ENCODE results near the gene RHBDL1. TPM values are rescaled to one million over a fixed set of nuclear protein-coding genes. Genes with fewer than 3 reads are reported as not detected.

Gene RHBDL1
- total and polyA plus RNA-seq, 10 of the 15 experiments (the other 5 are each of a cell fraction or from before 2014, with no cell fraction given) = 0.04 to 1.3 (median 0.65) TPM; not detected in 5

DNA sequence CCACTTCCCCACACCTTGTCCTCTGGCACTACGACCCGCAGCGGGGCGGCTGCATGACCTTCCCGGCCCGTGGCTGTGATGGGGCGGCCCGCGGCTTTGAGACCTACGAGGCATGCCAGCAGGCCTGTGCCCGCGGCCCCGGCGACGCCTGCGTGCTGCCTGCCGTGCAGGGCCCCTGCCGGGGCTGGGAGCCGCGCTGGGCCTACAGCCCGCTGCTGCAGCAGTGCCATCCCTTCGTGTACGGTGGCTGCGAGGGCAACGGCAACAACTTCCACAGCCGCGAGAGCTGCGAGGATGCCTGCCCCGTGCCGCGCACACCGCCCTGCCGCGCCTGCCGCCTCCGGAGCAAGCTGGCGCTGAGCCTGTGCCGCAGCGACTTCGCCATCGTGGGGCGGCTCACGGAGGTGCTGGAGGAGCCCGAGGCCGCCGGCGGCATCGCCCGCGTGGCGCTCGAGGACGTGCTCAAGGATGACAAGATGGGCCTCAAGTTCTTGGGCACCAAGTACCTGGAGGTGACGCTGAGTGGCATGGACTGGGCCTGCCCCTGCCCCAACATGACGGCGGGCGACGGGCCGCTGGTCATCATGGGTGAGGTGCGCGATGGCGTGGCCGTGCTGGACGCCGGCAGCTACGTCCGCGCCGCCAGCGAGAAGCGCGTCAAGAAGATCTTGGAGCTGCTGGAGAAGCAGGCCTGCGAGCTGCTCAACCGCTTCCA is 42.0 kb upstream of the RHBDL1 start:
- intact Hi-C loops (cut with micrococcal nuclease; ENCODE audit: unreplicated experiment) = no loop called here
- H3K27ac ChIP-seq (ENCODE audit: control insufficient read depth, insufficient read depth) = no peak overlapping the region
- H3K9me3 ChIP-seq (replicated peaks; ENCODE audit: control insufficient read depth, insufficient read depth, low read length) = no peaks in the 10 kb centered on the region
- ATAC-seq = no peak
- TF ChIP-seq POLR2A (IDR thresholded peaks at IDR 0.05; ENCODE audit: low read depth, low read length) = peak; percentile 14; the same call in 1 of the 2 replicates
- no peak for TF ChIP-seq HSF1 (IDR thresholded peaks at IDR 0.05; ENCODE audit: low read depth, low read length)
- no TSS peak for BruUV-seq (replicated peaks)
- H3K4me1 ChIP-seq (ENCODE audit: control insufficient read depth, insufficient read depth, low read length) = peaks cover 5% of the 10 kb centered on the region
- no peak for FAIRE-seq
- ChIA-PET SMC1A (ENCODE audit: uncharacterized antibody, unreplicated experiment) (no interaction called here), CTCF (no interaction called here), RAD21 (ENCODE audit: unreplicated experiment) (no interaction called here), POLR2A (no interaction called here)
- H3K9ac ChIP-seq (ENCODE audit: control insufficient read depth, insufficient read depth, low read length) = no peak overlapping the region
- no peak overlapping the region for H3K4me3 ChIP-seq
- no peaks in the 10 kb centered on the region for H3K27me3 ChIP-seq (replicated peaks in 1 of 2; ENCODE audit: control insufficient read depth in 2 of 2, insufficient read depth in 2 of 2, low read length in 1 of 2)
- peaks cover 14% of the 10 kb centered on the region for H3K79me2 ChIP-seq (ENCODE audit: control insufficient read depth, insufficient read depth, low read length)
- in situ Hi-C loops (cut with MboI) = no loop called here
- no peaks in the 10 kb centered on the region for H4K20me1 ChIP-seq (ENCODE audit: control insufficient read depth, insufficient read depth)
- no peak overlapping the region for H2AFZ ChIP-seq (ENCODE audit: control insufficient read depth, low read depth, low read length)
- H3K4me2 ChIP-seq (ENCODE audit: control insufficient read depth, insufficient read depth) = no peak overlapping the region
- no peak for DNase-seq (ENCODE audit: low read depth, low spot score)
- 98% methylated on average over 70 of the region's 74 CpGs for WGBS (ENCODE audit: insufficient coverage, insufficient replicate concordance, low lambda C conversion rate, missing lambda C conversion rate)
- H3K36me3 ChIP-seq (ENCODE audit: control insufficient read depth in 2 of 2, insufficient read depth in 2 of 2, low read length in 1 of 2) = peaks cover 0 to 4% of the 10 kb centered on the region in 2 experiments; a peak in 3 of 4 replicates

DNA sequence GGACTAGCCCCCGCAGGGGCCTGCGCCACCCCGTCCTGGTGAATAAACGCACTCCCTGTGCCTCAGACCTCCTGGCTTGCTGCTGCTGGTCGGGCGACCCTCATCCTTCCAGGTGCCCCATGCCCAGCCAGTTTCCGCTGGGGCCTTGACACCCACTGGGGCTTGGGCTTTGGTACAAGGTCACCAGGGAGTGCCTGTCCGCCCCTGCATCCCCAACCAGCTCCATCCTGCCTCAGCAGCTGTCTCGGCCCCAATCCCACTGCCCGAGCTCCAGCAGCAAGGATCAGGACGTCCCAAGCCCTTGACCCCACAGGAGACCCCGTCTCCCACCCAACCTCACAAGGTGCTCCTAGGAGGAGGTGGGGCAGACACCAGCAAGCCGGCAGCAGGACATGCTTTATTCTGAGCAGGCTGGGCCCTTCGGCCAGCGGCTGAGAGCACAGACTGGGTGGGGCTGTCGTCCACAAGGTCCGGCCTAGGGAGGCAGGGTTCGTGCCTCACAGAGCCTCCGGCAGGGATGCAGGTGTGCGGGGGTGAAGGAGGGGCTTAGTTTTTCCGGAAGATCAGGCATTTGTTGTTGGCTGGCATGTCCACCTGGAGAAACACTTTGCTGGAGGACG is 41.3 kb upstream of the RHBDL1 start:
- Histone ChIP-seq H3K27ac (ENCODE audit: control insufficient read depth, insufficient read depth) (no peak overlapping the region), H3K79me2 (ENCODE audit: control insufficient read depth, insufficient read depth, low read length) (peaks cover 14% of the 10 kb centered on the region), H2AFZ (ENCODE audit: control insufficient read depth, low read depth, low read length) (no peak overlapping the region), H4K20me1 (ENCODE audit: control insufficient read depth, insufficient read depth) (no peaks in the 10 kb centered on the region), H3K9ac (ENCODE audit: control insufficient read depth, insufficient read depth, low read length) (no peak overlapping the region), H3K4me2 (ENCODE audit: control insufficient read depth, insufficient read depth) (no peak overlapping the region), H3K36me3 (ENCODE audit: control insufficient read depth in 2 of 2, insufficient read depth in 2 of 2, low read length in 1 of 2) (peaks cover 0 to 4% of the 10 kb centered on the region in 2 experiments; a peak in 3 of 4 replicates), H3K27me3 (replicated peaks in 1 of 2; ENCODE audit: control insufficient read depth in 2 of 2, insufficient read depth in 2 of 2, low read length in 1 of 2) (no peaks in the 10 kb centered on the region), H3K9me3 (replicated peaks; ENCODE audit: control insufficient read depth, insufficient read depth, low read length) (no peaks in the 10 kb centered on the region), H3K4me1 (ENCODE audit: control insufficient read depth, insufficient read depth, low read length) (peaks cover 11% of the 10 kb centered on the region), H3K4me3 (no peak overlapping the region)
- BruUV-seq (replicated peaks) = no TSS peak
- no peak for DNase-seq (ENCODE audit: low read depth, low spot score)
- WGBS (ENCODE audit: insufficient coverage, insufficient replicate concordance, low lambda C conversion rate, missing lambda C conversion rate) = 89% methylated on average over 22 of the region's 22 CpGs
- CTCF ChIA-PET = no interaction called here
- no peak for ATAC-seq
- intact Hi-C loops (cut with micrococcal nuclease; ENCODE audit: unreplicated experiment) = no loop called here
- in situ Hi-C loops (cut with MboI) = no loop called here
- RAD21 ChIA-PET (ENCODE audit: unreplicated experiment) = no interaction called here
- SMC1A ChIA-PET (ENCODE audit: uncharacterized antibody, unreplicated experiment) = no interaction called here
- no peak for FAIRE-seq
- POLR2A ChIA-PET = interaction anchor here (0.5 kb wide), 1 partner anchor 400 kb away, joined by 4 read pairs; no protein-coding TSS in a partner anchor
- TF ChIP-seq CEBPB (IDR thresholded peaks at IDR 0.05; ENCODE audit: borderline replicate concordance in 1 of 2, low read depth in 2 of 2, low read length in 2 of 2) = no peak
- TF ChIP-seq ESRRA (IDR thresholded peaks at IDR 0.05; ENCODE audit: low read length) = no peak
- TF ChIP-seq, protein P1, sequence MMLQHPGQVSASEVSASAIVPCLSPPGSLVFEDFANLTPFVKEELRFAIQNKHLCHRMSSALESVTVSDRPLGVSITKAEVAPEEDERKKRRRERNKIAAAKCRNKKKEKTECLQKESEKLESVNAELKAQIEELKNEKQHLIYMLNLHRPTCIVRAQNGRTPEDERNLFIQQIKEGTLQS (IDR thresholded peaks at IDR 0.05; ENCODE audit: borderline replicate concordance, extremely low read depth, low read depth, low read length) = no peak
- TF ChIP-seq PAX5 (IDR thresholded peaks at IDR 0.05; ENCODE audit: borderline replicate concordance, low read depth, low read length) = no peak
- no peak for TF ChIP-seq BHLHE40 (IDR thresholded peaks at IDR 0.05; ENCODE audit: borderline replicate concordance in 1 of 2, low read depth in 2 of 2, low read length in 1 of 2)
- TF ChIP-seq CBX5 (IDR thresholded peaks at IDR 0.05; ENCODE audit: low read depth) = no peak
- no peak for TF ChIP-seq PBX3 (IDR thresholded peaks at IDR 0.05; ENCODE audit: insufficient replicate concordance, low read depth, low read length)
- TF ChIP-seq SRF (IDR thresholded peaks at IDR 0.05; ENCODE audit: low read depth in 2 of 2, low read length in 2 of 2) = no peak
- TF ChIP-seq USF1 (IDR thresholded peaks at IDR 0.05; ENCODE audit: borderline replicate concordance, extremely low read length, insufficient read depth, low read depth, low read length) = no peak
- TF ChIP-seq HCFC1 (IDR thresholded peaks at IDR 0.05; ENCODE audit: low read length) = no peak
